Heart left ventricle (tissue), 16 donors: ENCODE results near the gene SPATA31D1. TPM values are rescaled to one million over a fixed set of nuclear protein-coding genes. Genes with fewer than 3 reads are reported as not detected.

Source experiments
- ATAC-seq, 4 donors: fragments of 200-7000 bp; cut with Tn5 transposase; one replicate each; pipeline ENCODE4 v1.9.1; 2020 to 2022; ENCODE audit warnings: moderate library complexity in 4 of 4, mild to moderate bottlenecking in 3 of 4, moderate number of reproducible peaks in 1 of 4
- DNase-seq, 5 donors: peaks; one replicate each; pipeline ENCODE4 v3.0.0-alpha.2; 2020
- H3K27ac ChIP-seq, 12 donors: fragments of 200-600 bp; sonication (generic) in 4 of 12; one replicate each; pipeline versions ENCODE4 v1.5.0 to v1.8.0; 2016 to 2022; ENCODE audit warnings: mild to moderate bottlenecking in 2 of 12
- H3K27me3 ChIP-seq, 9 donors: fragments of 200-600 bp; sonication (generic) in 2 of 9; one replicate each; pipeline versions ENCODE4 v1.5.1 to v1.8.0; 2016 to 2022; ENCODE audit warnings: mild to moderate bottlenecking in 3 of 9
- H3K36me3 ChIP-seq, 9 donors: fragments of 200-600 bp; sonication (generic) in 2 of 9; one replicate each; pipeline versions ENCODE4 v1.5.0 to v1.8.0; 2018 to 2022; ENCODE audit warnings: mild to moderate bottlenecking in 2 of 9
- H3K4me1 ChIP-seq, 12 donors: fragments of 200-600 bp; sonication (generic) in 4 of 12; one replicate each; pipeline versions ENCODE4 v1.5.0 to v1.8.0; 2016 to 2022; ENCODE audit warnings: mild to moderate bottlenecking in 3 of 12
- H3K4me3 ChIP-seq, 12 donors: fragments of 200-600 bp; sonication (generic) in 4 of 12; one replicate each; pipeline versions ENCODE4 v1.5.0 to v1.8.0; 2017 to 2022; ENCODE audit warnings: mild to moderate bottlenecking in 9 of 12, moderate library complexity in 4 of 12
- H3K9me3 ChIP-seq, 12 donors: fragments of 200-600 bp; sonication (generic) in 4 of 12; one replicate each; pipeline versions ENCODE4 v1.5.0 to v1.8.0; 2016 to 2022; ENCODE audit warnings: mild to moderate bottlenecking in 1 of 12
- POLR2A ChIP-seq, 2 donors: fragments of 450-650 bp; IDR thresholded peaks; one replicate each; pipeline ENCODE4 v1.6.1; 2017; ENCODE audit warnings: antibody characterized with exemption in 2 of 2, mild to moderate bottlenecking in 2 of 2, moderate library complexity in 2 of 2
- WGBS, 4 donors: extraction: QIAGEN DNeasy Blood & Tissue Kit in 2 of 4; methylation state at CpG; one replicate each; pipeline versions ENCODE4 v1.1.5 to v1.1.7; 2013 to 2018; 5-methylcytosine and 5-hydroxymethylcytosine counted together
- intact Hi-C, 10 donors: fragments of 100-400 bp; cut with DNase I; formaldehyde crosslinking; loops; one replicate each; pipeline versions ENCODE4 v1.11.1 to v1.14.2; 2022
- polyA plus RNA-seq, 2 donors: library from polyadenylated mRNA; stranded (reverse); fragments of 200-250 nt; gene quantifications; one replicate each; pipeline ENCODE4 v1.2.3, GENCODE V29; 2013
- total RNA-seq, 9 donors: library from RNA; depleted of rRNA in 2 of 9; stranded (reverse); fragments of >200 nt in 2 of 9; fragmentation: NEBNext Ultra II Directional in 3 of 9; extraction: Animal tissue kit (Norgen Biotek cat#: 25700) in 3 of 9; gene quantifications; one replicate each; pipeline versions ENCODE4 v1.1.0 to v1.2.4, GENCODE V29; 2016 to 2023
- TF ChIP-seq, protein P1 (sequence below), 12 donors: fragments of 200-600 bp; sonication (generic) in 4 of 12; IDR thresholded peaks; one replicate each; pipeline versions ENCODE4 v1.5.0 to v1.8.0; 2018 to 2022; ENCODE audit warnings: antibody characterized with exemption in 12 of 12, mild to moderate bottlenecking in 5 of 12
- donor health status: ischemic (EF 13 %, LVEDD 7.1; RV severe dilation, severe dysfunction).
- donor health status: healthy with polysubstance abuse.
- donor health status: DM: no; HTN: yes; CAD: no.
- donor health status: DM: no; HTN: no; CAD: no.
- donor health status: ischemic (EF 25% LVEDD 6.9; RV normal size, moderate dysfunction).
- donor health status: ischemic (EF 25% LVEDD 5.7; RV mildly dilated, moderate dysfunction).
- donor health status: healthy.
- donor health status: DM: yes; HTN: yes; CAD: no.
- donor health status: ischemic (EF 35%, LVEDD 5.7; RV mildly dilated, moderate dysfunction).
- donor health status: nonischemic (EF 11% LVEDD 7.7; RV severe dilation, severe dysfunction).
- donor health status: DM: yes; HTN: yes; CAD: no.
- donor health status: PGD.
- donor health status: ischemic (EF 29% LVEDD 5.4; RV normal size, mild dysfunction).
- donor health status: nonischemic (EF 23%, LVEDD 6.1; RV moderate dilation, normal function).

SPATA31D1 gene
- total and polyA plus RNA-seq, 11 donors: 0.07 TPM; not detected in 10

DNA sequence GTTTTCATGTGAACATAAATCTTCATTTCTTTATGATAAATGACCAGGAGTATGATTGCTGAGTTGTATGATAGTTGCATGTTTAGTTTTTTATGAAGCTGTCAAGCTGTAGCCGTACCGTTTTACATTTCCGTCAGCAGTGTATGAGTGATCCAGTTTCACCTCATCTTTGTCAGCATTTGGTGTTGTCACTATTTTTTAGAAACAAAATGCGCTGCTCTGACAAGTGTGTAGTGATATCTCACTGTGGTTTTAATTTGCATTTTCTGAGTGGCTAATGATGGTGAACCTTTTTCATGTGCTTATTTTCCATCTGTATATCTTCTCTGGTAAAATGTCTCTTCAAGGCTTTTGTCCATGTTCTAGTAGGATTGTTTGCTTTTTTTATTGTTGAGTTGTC, 6.7 kb upstream of the SPATA31D1 start:
- TF ChIP-seq, protein P1, sequence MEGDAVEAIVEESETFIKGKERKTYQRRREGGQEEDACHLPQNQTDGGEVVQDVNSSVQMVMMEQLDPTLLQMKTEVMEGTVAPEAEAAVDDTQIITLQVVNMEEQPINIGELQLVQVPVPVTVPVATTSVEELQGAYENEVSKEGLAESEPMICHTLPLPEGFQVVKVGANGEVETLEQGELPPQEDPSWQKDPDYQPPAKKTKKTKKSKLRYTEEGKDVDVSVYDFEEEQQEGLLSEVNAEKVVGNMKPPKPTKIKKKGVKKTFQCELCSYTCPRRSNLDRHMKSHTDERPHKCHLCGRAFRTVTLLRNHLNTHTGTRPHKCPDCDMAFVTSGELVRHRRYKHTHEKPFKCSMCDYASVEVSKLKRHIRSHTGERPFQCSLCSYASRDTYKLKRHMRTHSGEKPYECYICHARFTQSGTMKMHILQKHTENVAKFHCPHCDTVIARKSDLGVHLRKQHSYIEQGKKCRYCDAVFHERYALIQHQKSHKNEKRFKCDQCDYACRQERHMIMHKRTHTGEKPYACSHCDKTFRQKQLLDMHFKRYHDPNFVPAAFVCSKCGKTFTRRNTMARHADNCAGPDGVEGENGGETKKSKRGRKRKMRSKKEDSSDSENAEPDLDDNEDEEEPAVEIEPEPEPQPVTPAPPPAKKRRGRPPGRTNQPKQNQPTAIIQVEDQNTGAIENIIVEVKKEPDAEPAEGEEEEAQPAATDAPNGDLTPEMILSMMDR (IDR thresholded peaks at IDR 0.05): no peak
- no peak for TF ChIP-seq POLR2A (IDR thresholded peaks at IDR 0.05)
- no peak for ATAC-seq
- H3K27ac ChIP-seq: no peak overlapping the region
- no peak for DNase-seq
- intact Hi-C loops: no loop called here
- H3K27me3 ChIP-seq: no peaks in the 10 kb centered on the region
- H3K9me3 ChIP-seq: peaks cover 0 to 2% (median 0%) of the 10 kb centered on the region in 12 donors
- no peak overlapping the region for H3K4me3 ChIP-seq
- H3K36me3 ChIP-seq: no peaks in the 10 kb centered on the region
- WGBS, 4 donors: 92 to 97% (median 93%) methylated on average over 4 of the region's 4 CpGs
- no peaks in the 10 kb centered on the region for H3K4me1 ChIP-seq

- DNase-seq: no peak
- Histone ChIP-seq H3K27ac (no peak overlapping the region), H3K4me3 (no peak overlapping the region), H3K36me3 (no peaks in the 10 kb centered on the region), H3K4me1 (no peaks in the 10 kb centered on the region), H3K27me3 (no peaks in the 10 kb centered on the region), H3K9me3 (no peaks in the 10 kb centered on the region)
- intact Hi-C loops: no loop called here
- no peak for ATAC-seq
- TF ChIP-seq, protein P1 (IDR thresholded peaks at IDR 0.05): no peak
- no peak for TF ChIP-seq POLR2A (IDR thresholded peaks at IDR 0.05)
- 80 to 86% (median 86%) methylated on average over 6 of the region's 6 CpGs for WGBS, 4 donors
Observed at GRCh38 chr9:81984928-81985327, 3.6 kb upstream of the SPATA31D1 start.

GRCh38 chr9:81986051-81986450, 2.5 kb upstream of the SPATA31D1 start:
- Histone ChIP-seq H3K36me3 (no peaks in the 10 kb centered on the region), H3K27ac (no peak overlapping the region), H3K4me1 (no peaks in the 10 kb centered on the region), H3K4me3 (no peak overlapping the region), H3K27me3 (no peaks in the 10 kb centered on the region), H3K9me3 (no peaks in the 10 kb centered on the region)
- TF ChIP-seq POLR2A (IDR thresholded peaks at IDR 0.05): no peak
- TF ChIP-seq, protein P1 (IDR thresholded peaks at IDR 0.05): no peak
- ATAC-seq (no peak), DNase-seq (no peak)
- intact Hi-C loops: no loop called here
- 73 to 83% (median 75%) methylated on average over 1 of the region's 1 CpG for WGBS, 4 donors

DNA sequence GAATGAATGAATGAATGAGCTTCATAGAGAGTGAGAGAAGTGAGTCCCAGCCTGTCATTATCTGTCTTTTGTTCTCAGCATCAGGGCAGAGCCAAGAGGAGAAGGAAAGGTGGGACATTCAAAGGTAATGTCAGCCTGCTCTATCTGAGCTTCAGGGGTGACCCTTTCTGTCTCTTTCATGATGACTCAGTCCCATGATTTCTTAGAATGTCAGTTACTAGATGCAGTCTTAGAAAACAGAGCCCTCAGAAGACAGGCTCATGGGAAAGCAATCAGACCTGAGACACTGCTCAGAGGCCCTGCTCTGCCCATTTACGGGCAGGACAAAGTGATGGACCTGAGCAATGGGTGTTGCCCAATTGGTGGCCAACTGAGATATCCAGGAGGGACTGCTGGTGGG, 1.1 kb downstream of the SPATA31D1 start:
- H3K4me3 ChIP-seq: no peak overlapping the region
- H3K4me1 ChIP-seq: no peaks in the 10 kb centered on the region
- H3K27me3 ChIP-seq: no peaks in the 10 kb centered on the region
- whole genome bisulfite sequencing, 4 donors: 75 to 100% (median 97%) methylated on average over 1 of the region's 1 CpG
- H3K27ac ChIP-seq: no peak overlapping the region
- no peaks in the 10 kb centered on the region for H3K9me3 ChIP-seq
- intact Hi-C loops: no loop called here
- TF ChIP-seq, protein P1 (IDR thresholded peaks at IDR 0.05): no peak
- no peak for TF ChIP-seq POLR2A (IDR thresholded peaks at IDR 0.05)
- no peak for ATAC-seq
- H3K36me3 ChIP-seq: no peaks in the 10 kb centered on the region
- no peak for DNase-seq
